ENCODE data around the gene CPA4.
"Not testable (repeated sequence)": the region's sequence is repeated elsewhere in the genome, so short reads cannot be mapped to it uniquely, and the experiment has no call there.

Gene CPA4, protein sequence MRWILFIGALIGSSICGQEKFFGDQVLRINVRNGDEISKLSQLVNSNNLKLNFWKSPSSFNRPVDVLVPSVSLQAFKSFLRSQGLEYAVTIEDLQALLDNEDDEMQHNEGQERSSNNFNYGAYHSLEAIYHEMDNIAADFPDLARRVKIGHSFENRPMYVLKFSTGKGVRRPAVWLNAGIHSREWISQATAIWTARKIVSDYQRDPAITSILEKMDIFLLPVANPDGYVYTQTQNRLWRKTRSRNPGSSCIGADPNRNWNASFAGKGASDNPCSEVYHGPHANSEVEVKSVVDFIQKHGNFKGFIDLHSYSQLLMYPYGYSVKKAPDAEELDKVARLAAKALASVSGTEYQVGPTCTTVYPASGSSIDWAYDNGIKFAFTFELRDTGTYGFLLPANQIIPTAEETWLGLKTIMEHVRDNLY

DNA sequence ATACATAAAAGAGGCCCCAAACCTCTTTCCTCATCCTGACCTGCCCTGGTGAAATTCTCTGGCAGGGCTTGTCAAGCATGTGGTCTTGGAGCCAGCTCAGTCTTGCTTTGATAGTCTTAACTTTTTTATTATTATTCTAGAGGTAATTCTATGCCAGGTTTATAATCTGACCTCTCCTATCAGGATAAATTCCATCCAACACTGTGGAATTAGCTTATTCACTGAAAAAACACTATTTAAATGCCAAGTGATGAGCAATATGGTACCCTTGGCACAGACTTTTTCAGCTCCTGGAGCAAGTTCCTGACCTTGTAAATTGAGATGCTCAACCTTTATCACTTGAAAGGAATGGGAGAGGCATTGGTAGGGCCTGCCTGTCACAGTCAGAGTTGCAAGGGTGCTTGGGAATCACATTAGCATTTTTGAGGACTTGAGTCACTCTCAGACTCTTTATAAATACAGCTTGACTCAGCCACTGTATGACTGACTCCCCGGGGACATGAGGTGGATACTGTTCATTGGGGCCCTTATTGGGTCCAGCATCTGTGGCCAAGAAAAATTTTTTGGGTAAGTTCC, at the start of gene CPA4:
Gene CPA4, plus strand, starts transcription at position 480 of the 576 bp plus-strand sequence. Its CDS starts 20 bp downstream, at position 500.
- DNase-seq, result no peak

- not testable (repeated sequence) for DNase-seq
Measured at GRCh38 chr7:130243486-130243885, 49.5 kb upstream of the CPA4 start.

DNA sequence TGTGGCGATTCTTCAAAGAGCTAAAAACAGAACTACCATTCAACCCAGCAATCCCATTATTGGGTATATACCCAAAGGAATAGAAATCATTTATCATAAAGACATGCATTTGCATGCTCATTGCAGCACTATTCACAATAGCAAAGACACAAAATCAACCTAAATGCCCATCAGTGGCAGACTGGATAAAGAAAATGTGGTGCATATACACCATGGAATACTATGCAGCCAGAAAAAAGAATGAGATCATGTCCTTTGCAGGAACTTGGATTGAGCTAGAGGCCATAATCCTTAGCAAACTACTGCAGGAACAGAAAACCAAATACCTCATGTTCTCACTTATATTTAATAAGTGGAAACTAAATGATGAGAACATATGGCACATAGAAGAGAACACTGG, 46.5 kb upstream of the CPA4 start:
- DNase-seq, result not testable (repeated sequence)

- DNase-seq, result not testable (repeated sequence)
Measured at GRCh38 chr7:130248842-130249241, 44.1 kb upstream of the CPA4 start.

- DNase-seq, result not testable (repeated sequence)
Measured at GRCh38 chr7:130249626-130250025, 43.3 kb upstream of the CPA4 start.

DNA sequence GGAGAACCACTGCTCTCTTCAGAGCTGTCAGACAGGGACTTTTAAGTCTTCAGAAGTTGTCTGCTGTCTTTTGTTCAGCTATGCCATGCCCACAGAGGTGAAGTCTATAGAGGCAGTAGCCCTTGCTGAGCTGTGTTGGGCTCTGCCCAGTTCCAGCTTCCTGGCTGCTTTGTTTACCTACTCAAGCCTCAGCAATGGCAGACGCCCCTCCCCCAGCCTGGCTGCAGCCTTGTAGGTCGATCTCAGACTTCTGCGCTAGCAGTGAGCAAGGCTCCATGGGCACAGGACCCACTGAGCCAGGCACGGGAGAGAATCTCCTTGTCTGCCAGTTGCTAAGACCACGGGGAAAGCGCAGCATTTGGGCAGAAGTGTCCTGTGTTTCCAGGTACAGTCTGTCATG, 38.4 kb upstream of the CPA4 start:
- peak in 1 of 2 experiments; percentile 5 for DNase-seq

- no peak for DNase-seq
Measured at GRCh38 chr7:130256704-130257103, 36.3 kb upstream of the CPA4 start.

- no peak for DNase-seq
Measured at GRCh38 chr7:130258494-130259078, 34.4 kb upstream of the CPA4 start.

GRCh38 chr7:130262448-130262847, 30.5 kb upstream of the CPA4 start:
- no peak for DNase-seq

- DNase-seq, result no peak
Measured at GRCh38 chr7:130263130-130263529, 29.8 kb upstream of the CPA4 start.

- no peak for DNase-seq
Measured at GRCh38 chr7:130266258-130266960, 26.6 kb upstream of the CPA4 start, which contains the start of gene CPA2. TSS of gene CPA2 (plus strand) at chr7:130266863. CDS start at chr7:130266882, 19 bp downstream.

- DNase-seq, result no peak
Measured at GRCh38 chr7:130266961-130267321, 26.0 kb upstream of the CPA4 start.

GRCh38 chr7:130268463-130269317, 24.3 kb upstream of the CPA4 start:
- DNase-seq, result no peak

DNA sequence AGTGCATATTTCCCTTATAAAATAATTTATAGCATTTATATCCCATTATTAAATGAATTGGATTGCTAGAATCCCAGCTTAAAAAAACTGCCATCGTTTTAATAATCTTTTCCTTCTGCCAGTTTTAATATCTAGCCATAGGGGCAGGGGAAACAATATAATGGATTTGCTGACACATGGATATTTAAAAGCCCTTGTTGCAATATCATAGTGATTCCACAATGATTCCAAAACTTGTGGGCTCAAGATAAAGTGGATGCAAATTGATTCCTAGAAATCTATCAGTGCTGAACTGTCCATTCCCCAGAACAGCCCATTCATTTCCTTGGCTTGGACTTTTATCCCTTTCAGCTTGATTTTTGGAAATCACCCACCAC, 23.7 kb upstream of the CPA4 start:
- DNase-seq, result no peak

DNA sequence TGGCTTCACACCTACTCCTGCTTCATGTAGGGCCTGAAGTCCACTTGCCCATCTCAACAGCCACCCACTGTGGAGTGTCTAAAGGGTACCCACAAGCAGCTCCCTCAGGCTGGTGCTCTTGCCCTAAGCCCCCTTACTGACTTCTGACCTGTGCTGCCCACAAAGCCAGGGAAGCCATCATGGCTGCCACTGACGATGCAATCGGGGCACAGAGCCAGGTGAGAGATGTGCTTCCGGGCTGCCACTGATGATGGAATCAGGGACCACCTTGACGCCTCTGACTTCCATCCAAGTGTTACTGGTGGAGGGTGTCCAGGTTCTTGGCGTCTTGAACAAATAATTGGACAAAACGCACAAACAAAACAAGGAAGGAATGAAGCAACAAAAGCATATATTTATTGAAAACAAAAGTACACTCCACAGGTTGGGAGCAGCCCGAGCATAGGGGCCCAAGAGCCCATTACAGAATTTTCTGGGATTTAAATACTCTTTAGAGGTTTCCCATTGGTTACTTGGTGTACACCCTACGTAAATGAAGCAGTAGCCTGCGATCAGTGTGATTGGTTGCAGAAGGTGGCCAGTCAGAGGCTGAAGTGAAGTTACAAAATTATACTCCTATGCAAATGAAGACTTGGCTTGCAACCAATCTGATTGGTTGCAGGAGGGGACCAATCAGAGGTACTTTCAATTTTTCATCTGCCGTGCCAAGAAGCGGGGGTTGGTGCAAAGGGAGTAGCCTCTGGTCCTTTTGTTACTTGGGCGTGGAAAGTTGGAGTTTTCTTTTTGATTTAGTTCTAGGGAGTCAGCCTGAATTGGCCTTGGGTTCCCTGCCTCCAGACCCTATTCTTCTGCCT, 21.8 kb upstream of the CPA4 start:
- peak; percentile 79 to 82 for DNase-seq

- DNase-seq, result peak; percentile 70 to 78
Measured at GRCh38 chr7:130272381-130273080, 20.4 kb upstream of the CPA4 start.

DNA sequence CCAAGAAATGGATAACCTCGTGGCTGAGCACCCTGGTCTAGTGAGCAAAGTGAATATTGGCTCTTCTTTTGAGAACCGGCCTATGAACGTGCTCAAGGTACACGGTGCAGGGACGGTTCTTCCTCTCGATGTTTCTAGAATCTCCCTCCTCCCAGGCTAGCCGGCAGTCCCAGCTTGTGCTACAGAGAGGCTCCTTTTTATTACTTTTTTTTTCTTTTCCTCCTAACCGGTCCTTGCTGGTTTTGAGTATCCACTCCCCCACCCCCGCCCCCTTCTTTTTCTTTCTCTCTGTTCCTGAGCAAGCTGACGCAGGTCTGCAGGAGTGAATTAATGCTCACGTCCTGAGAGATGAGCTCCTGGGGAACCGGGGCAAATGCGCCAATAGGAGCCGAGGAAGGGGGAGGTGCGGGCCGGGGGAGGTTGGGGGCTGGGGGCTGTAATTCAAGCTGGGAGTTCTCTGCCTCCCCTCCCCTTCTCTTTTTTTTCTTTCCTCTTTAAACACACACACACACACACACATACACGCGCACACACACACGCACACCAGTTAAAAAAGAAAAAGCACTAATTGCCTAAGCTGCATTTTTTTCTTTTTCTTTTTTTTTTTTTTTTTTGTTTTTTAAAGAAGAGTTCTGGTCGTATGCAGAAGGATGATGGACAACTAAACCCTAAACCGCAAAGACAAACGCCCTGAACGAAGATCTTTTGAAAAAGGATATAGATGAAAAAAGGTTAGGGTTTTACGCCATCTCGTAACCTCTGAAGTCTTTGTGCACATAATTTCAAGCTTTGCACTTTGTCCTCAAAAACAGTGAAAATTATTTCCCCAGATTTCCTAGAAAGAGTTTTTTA, 19.7 kb upstream of the CPA4 start:
- peak; percentile 95 to 97 for DNase-seq

GRCh38 chr7:130273933-130274255, 19.1 kb upstream of the CPA4 start:
- DNase-seq, result peak in 1 of 2 experiments; percentile 33

DNA sequence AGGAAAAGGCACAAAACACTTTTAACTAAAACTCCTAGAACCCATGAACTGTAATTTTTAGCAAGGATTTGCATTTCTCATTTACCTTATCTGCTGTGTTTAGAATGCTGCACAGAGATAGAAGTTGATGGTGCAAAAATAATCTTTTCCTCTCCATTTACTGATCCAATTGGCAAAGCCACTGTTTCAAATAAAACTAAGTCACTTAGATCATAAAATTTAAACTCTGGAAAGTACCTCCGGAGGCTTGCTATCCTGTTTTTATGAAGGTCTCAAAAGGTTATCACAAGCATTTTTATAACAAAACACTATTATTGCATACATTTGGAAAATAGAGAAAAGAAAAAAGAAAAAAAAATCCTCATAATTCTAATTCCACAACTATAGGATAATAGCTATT, 18.7 kb upstream of the CPA4 start:
- DNase-seq, result no peak

Data from SHP77 (cell line).